SK-N-SH treated with all-trans-retinoic acid at 6 μM for 48 hours (cell line): ENCODE measurements around the gene SAP25.

Source experiments
- ATAC-seq: fragments of 200-7000 bp; cut with Tn5 transposase; 3 replicates; pipeline ENCODE4 v1.9.1; 2020; ENCODE audit warnings: mild to moderate bottlenecking, moderate library complexity
- ARNTL ChIP-seq: fragments of 450-650 bp; formaldehyde crosslinking; IDR thresholded peaks from 2 replicates; pipeline ENCODE4 v1.5.0; 2020; ENCODE audit warnings: low read depth, mild to moderate bottlenecking, moderate library complexity, borderline replicate concordance
- BACH2 ChIP-seq: fragments of 250-450 bp; sonication (Bioruptor Pico); IDR thresholded peaks from 2 replicates; pipeline ENCODE4 v1.9.0; 2021; ENCODE audit warnings: mild to moderate bottlenecking, borderline replicate concordance
- CREB5 ChIP-seq: fragments of 250-450 bp; sonication (Bioruptor Pico); IDR thresholded peaks from 2 replicates; pipeline ENCODE4 v1.5.1; 2020; ENCODE audit warnings: low read depth, mild to moderate bottlenecking, moderate library complexity
- CSDC2 ChIP-seq: fragments of 250-450 bp; sonication (Bioruptor Pico); IDR thresholded peaks from 2 replicates; pipeline ENCODE4 v1.5.0; 2020; ENCODE audit warnings: mild to moderate bottlenecking, moderate library complexity
- ESRRG ChIP-seq: fragments of 250-450 bp; sonication (Bioruptor Pico); IDR thresholded peaks from 2 replicates; pipeline ENCODE4 v1.6.1; 2021; ENCODE audit warnings: mild to moderate bottlenecking
- GLIS3 ChIP-seq: fragments of 250-450 bp; sonication (Bioruptor Pico); IDR thresholded peaks from 2 replicates; pipeline ENCODE4 v1.5.0; 2020; ENCODE audit warnings: mild to moderate bottlenecking, moderate library complexity
- ISL1 ChIP-seq: fragments of 250-450 bp; sonication (Bioruptor Pico); IDR thresholded peaks from 2 replicates; pipeline ENCODE4 v2.1.2; 2022; ENCODE audit warnings: mild to moderate bottlenecking, moderate library complexity
- OSR1 ChIP-seq: fragments of 250-450 bp; sonication (Bioruptor Pico); IDR thresholded peaks from 2 replicates; pipeline ENCODE4 v1.8.0; 2022; ENCODE audit warnings: moderate library complexity, mild to moderate bottlenecking, inconsistent platforms
- PATZ1 ChIP-seq: fragments of 250-450 bp; sonication (Bioruptor Pico); IDR thresholded peaks from 2 replicates; pipeline ENCODE4 v1.8.0; 2020; ENCODE audit warnings: mild to moderate bottlenecking, moderate library complexity, borderline replicate concordance
- POU6F1 ChIP-seq: fragments of 250-450 bp; sonication (Bioruptor Pico); IDR thresholded peaks from 2 replicates; pipeline ENCODE4 v1.8.0; 2021; ENCODE audit warnings: low read depth, mild to moderate bottlenecking, moderate library complexity, borderline replicate concordance
- RARB ChIP-seq: fragments of 250-450 bp; sonication (Bioruptor Pico); IDR thresholded peaks from 2 replicates; pipeline ENCODE4 v1.8.0; 2021; ENCODE audit warnings: mild to moderate bottlenecking, moderate library complexity
- SNAI2 ChIP-seq: fragments of 250-450 bp; sonication (Bioruptor Pico); IDR thresholded peaks from 2 replicates; pipeline ENCODE4 v1.5.0; 2020; ENCODE audit warnings: mild to moderate bottlenecking, moderate library complexity
- TCF4 ChIP-seq: fragments of 250-450 bp; sonication (Bioruptor Pico); IDR thresholded peaks from 2 replicates; pipeline ENCODE4 v1.8.0; 2021; ENCODE audit warnings: mild to moderate bottlenecking, moderate library complexity, borderline replicate concordance
- TOX ChIP-seq: fragments of 250-450 bp; sonication (Bioruptor Pico); IDR thresholded peaks from 2 replicates; pipeline ENCODE4 v1.8.0; 2021; ENCODE audit warnings: mild to moderate bottlenecking, moderate library complexity, borderline replicate concordance
- TSHZ2 ChIP-seq: fragments of 250-450 bp; sonication (Bioruptor Pico); IDR thresholded peaks from 2 replicates; pipeline ENCODE4 v1.5.0; 2020; ENCODE audit warnings: mild to moderate bottlenecking, moderate library complexity
- ZFP3 ChIP-seq: fragments of 250-450 bp; sonication (Bioruptor Pico); IDR thresholded peaks from 2 replicates; pipeline ENCODE4 v1.5.0; 2020; ENCODE audit warnings: mild to moderate bottlenecking, moderate library complexity
- ZFP30 ChIP-seq: fragments of 450-650 bp; formaldehyde crosslinking; IDR thresholded peaks from 2 replicates; pipeline ENCODE4 v1.5.0; 2022; ENCODE audit warnings: mild to moderate bottlenecking, moderate library complexity
- ZNF565 ChIP-seq: fragments of 450-650 bp; formaldehyde crosslinking; conservative IDR thresholded peaks from 2 replicates; pipeline ENCODE4 v1.5.0; 2020; ENCODE audit warnings: low read depth, mild to moderate bottlenecking, moderate library complexity
- ZNF70 ChIP-seq: fragments of 450-650 bp; formaldehyde crosslinking; IDR thresholded peaks from 2 replicates; pipeline ENCODE4 v1.5.0; 2020; ENCODE audit warnings: mild to moderate bottlenecking, moderate library complexity
- ZNF8 ChIP-seq: fragments of 450-650 bp; formaldehyde crosslinking; IDR thresholded peaks from 2 replicates; pipeline ENCODE4 v1.5.0; 2020; ENCODE audit warnings: mild to moderate bottlenecking, moderate library complexity

SAP25 gene

GRCh38 chr7:100599911-100600729 is 26.4 kb upstream of the SAP25 start:
- no peak for TF ChIP-seq ZNF70 (CRISPR knock-in tag)
- TF ChIP-seq RARB: no peak
- TF ChIP-seq GLIS3 (CRISPR knock-in tag): no peak
- TF ChIP-seq ZNF565 (CRISPR knock-in tag): no peak
- TF ChIP-seq CREB5: no peak
- ATAC-seq: no peak

- TF ChIP-seq ZFP30 (CRISPR knock-in tag): no peak
- TF ChIP-seq TCF4 (CRISPR knock-in tag): no peak
- no peak for TF ChIP-seq BACH2 (CRISPR knock-in tag)
- no peak for TF ChIP-seq TSHZ2 (CRISPR knock-in tag)
- no peak for TF ChIP-seq CSDC2 (CRISPR knock-in tag)
- TF ChIP-seq ZNF70 (CRISPR knock-in tag): no peak
- no peak for TF ChIP-seq SNAI2 (CRISPR knock-in tag)
- no peak for TF ChIP-seq ZFP3 (CRISPR knock-in tag)
- no peak for TF ChIP-seq ISL1 (CRISPR knock-in tag)
- no peak for TF ChIP-seq POU6F1
- no peak for ATAC-seq
These were observed 24.7 kb upstream of the SAP25 start for GRCh38 chr7:100598425-100598824.

GRCh38 chr7:100595188-100595587 is 21.5 kb upstream of the SAP25 start:
- no peak for ATAC-seq
- no peak for TF ChIP-seq ARNTL (CRISPR knock-in tag)
- TF ChIP-seq OSR1: no peak
- TF ChIP-seq SNAI2 (CRISPR knock-in tag): no peak
- no peak for TF ChIP-seq POU6F1
- TF ChIP-seq ZNF565 (CRISPR knock-in tag): no peak
- no peak for TF ChIP-seq TCF4 (CRISPR knock-in tag)
- TF ChIP-seq ESRRG (CRISPR knock-in tag): no peak
- no peak for TF ChIP-seq ZNF8 (CRISPR knock-in tag)
- no peak for TF ChIP-seq CREB5

GRCh38 chr7:100591596-100591995 is 17.9 kb upstream of the SAP25 start:
- TF ChIP-seq TOX: no peak
- no peak for TF ChIP-seq ZNF70 (CRISPR knock-in tag)
- no peak for TF ChIP-seq PATZ1 (CRISPR knock-in tag)
- TF ChIP-seq SNAI2 (CRISPR knock-in tag): no peak
- no peak for TF ChIP-seq ESRRG (CRISPR knock-in tag)
- no peak for TF ChIP-seq BACH2 (CRISPR knock-in tag)
- TF ChIP-seq ZNF565 (CRISPR knock-in tag): no peak
- no peak for TF ChIP-seq ISL1 (CRISPR knock-in tag)
- TF ChIP-seq GLIS3 (CRISPR knock-in tag): no peak
- TF ChIP-seq RARB: no peak
- TF ChIP-seq CSDC2 (CRISPR knock-in tag): no peak
- ATAC-seq: no peak
